ENCODE measurements around the gene CCDC184.

- TF ChIP-seq OSR1 (CRISPR knock-in tag; IDR thresholded peaks at IDR 0.05) (no peak), ZNF70 (CRISPR knock-in tag; IDR thresholded peaks at IDR 0.05) (no peak), ZFP30 (CRISPR knock-in tag; IDR thresholded peaks at IDR 0.05) (no peak), ESRRG (CRISPR knock-in tag; IDR thresholded peaks at IDR 0.05) (no peak), ARNTL (CRISPR knock-in tag; IDR thresholded peaks at IDR 0.05; ENCODE audit: borderline replicate concordance, low read depth) (no peak), CREB5 (CRISPR knock-in tag; IDR thresholded peaks at IDR 0.05; ENCODE audit: low read depth) (no peak), PATZ1 (CRISPR knock-in tag; IDR thresholded peaks at IDR 0.05; ENCODE audit: borderline replicate concordance) (no peak), BACH2 (CRISPR knock-in tag; IDR thresholded peaks at IDR 0.05; ENCODE audit: borderline replicate concordance) (no peak), TCF4 (CRISPR knock-in tag; IDR thresholded peaks at IDR 0.05; ENCODE audit: borderline replicate concordance) (no peak), ISL1 (CRISPR knock-in tag; IDR thresholded peaks at IDR 0.05) (no peak), ZNF565 (CRISPR knock-in tag; conservative IDR thresholded peaks at IDR 0.05; ENCODE audit: low read depth) (no peak), TOX (CRISPR knock-in tag; IDR thresholded peaks at IDR 0.05; ENCODE audit: borderline replicate concordance) (no peak), CSRNP3 (CRISPR knock-in tag; IDR thresholded peaks at IDR 0.05) (no peak)
Measured at GRCh38 chr12:48197549-48197970, 14.1 kb downstream of the CCDC184 start.

Measured in SK-N-SH treated with all-trans-retinoic acid at 6 μM for 48 hours (cell line).